GM21737 (cell line): ENCODE data around the gene CMIP.

ENCODE experiments used
- ATAC-seq: cut with Tn5 transposase; IDR thresholded peaks from one replicate; pipeline ENCODE4 v1.9.1; 2021; ENCODE audit warnings: mild to moderate bottlenecking, moderate library complexity; ENCODE audit not compliant: unreplicated experiment

Gene CMIP

DNA sequence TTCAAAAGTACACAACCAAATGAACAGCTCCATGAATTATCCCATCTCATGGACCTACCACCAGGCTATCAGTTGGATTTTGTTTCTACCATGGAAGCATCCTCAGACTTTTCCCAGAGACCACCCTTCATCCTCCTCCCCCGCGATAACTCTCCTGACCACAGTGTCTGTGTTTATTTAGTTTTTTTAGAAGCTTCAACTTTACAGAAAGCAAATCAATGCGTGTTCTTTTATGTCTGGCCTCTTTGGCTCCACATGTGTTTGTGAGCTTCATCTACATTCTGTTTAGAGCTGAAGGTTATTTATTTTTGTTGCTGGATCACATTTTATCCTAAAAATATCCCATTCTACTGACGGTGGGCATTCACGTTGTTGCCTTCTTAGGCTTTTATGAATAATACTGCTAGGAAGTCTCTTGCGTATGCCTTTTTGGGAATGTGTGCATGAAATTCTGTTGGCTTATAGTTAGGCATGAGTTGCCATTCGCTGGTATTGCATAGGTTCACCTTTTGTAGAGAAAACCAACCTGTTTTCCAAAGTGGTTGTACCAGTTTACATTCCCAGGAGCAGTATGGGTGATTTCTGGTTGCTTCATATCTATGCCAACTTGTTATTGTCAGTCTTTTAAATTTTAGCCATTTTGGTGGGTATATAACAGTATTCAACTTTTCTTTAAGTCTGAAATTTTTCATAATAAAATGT lies 83.0 kb downstream of the CMIP start:
- no peak for ATAC-seq

DNA sequence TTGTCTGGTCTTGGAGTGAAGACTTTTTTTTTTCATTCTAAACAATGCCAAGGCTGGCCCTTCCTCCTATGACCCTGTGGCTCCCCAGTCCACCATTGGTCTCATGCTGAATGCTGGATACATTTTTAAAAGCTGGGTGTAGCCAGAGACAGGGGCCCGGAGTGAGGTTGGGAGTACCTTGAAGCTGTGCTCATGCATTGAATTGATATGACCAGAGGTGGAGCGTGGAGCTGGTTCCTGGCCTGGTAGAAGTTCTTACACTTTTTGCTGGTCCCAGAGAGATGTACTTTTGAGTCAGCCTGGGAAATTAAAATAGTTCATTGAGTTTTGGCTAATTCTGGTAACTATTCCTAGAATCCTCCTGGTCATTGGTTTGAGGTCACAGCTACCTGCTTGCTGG lies 83.6 kb downstream of the CMIP start:
- ATAC-seq: no peak

DNA sequence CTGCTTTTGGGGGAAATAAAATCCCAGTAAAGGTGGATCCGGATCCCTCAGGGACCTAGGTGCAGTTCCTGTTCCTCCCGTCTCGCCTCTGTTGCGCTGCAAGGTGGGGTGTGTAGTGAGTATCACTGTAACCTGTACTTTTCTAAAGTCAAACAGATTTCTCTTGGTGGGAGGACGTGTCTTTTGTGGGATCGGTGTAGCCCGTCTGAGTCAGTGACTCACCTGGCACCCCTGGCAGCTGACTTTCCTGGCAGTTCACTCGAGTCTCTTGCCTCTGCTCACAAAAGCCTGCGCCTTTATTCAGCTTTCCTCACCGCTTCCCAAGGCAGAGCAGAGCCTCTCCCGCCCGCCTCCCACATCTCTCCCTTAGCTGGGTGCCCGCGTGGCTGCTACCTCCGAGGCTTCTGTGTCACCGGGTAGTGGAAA lies 85.7 kb downstream of the CMIP start:
- ATAC-seq: no peak

DNA sequence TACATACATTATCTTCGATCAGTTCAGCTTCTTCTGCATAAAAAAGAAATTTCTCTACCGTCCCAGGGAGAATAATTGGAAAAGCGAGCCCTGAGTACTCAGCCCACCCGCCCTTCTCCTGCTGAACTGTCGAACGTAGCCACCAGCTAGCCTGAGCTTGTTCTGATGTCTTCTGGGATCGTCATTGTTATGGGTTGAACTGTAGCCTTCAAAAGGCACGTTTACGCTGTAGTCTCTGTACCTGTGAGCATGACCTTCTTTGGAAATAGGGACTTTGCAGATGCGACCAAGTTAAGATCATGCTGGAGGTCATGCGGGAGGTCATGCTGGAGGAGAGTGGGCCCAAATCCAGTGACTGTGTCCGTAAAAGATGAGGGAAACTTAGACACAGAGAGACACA lies 86.2 kb downstream of the CMIP start:
- ATAC-seq: no peak

DNA sequence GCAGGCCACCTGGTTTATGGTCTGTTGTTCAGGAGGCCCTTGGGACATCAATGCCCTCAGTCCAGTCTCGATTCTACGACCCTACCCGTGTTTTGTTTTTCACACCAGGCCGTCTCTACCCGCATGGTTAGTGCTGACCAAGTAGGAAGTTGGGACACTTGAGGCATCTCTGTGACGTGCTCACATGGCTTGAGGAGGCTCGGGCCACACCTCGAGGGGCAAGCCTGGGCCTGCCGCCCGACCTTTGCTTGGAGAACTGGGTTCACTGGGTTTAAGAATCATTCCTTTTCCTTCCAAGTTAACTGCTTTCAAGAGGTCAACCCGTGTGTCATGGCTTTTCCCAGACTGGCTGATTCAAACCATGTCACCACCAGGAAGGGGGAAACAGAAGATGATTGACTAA lies 86.8 kb downstream of the CMIP start:
- ATAC-seq: no peak

DNA sequence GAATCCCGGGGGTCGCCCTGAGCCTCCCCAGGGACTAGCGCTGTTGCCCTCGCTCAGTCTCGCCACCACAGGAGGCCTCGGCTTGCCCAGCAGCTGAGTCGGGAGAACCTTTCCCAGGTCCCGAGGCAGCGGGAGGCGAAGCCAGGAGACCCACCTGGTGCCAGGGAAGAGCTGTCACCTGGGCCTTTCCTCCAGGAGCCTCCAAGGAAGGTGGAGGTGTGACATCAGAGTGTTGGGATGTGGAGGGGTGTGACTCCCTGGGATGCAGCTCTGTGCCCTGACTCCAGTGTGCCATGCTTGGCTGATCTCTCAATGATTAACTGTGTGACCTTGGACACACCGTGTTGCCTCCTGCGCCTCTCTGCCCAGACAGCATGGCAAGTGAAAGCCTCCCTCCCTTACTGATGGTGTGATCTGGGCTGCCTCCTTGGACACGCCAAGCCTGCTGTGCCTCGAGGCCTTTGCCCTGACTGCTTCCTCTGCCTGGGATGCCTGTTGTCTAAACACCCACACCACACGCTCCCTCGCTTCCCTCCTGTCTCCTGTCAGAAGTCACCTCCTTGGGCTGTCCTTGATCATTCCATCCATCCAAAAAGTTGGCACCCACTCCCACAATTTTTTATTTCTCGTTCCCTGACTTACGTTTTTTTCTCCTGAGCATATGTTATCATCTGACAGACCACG lies 88.0 kb downstream of the CMIP start:
- ATAC-seq: no peak

DNA sequence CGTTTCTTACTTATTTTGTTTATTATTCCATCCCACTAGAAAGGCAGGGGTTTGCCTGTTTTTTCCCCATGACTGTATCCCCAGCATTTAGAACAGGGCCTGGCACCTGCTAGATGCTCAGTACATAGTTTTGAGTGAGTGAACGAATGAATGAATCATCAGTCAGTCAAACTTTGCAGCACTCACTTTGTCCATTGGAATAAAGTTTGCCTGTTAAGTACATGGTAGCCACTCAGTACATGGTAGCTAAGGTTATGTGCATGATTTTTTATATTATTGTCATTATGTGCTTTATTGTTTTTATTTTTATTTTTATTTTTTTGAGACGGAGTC lies 88.5 kb downstream of the CMIP start:
- ATAC-seq: no peak

DNA sequence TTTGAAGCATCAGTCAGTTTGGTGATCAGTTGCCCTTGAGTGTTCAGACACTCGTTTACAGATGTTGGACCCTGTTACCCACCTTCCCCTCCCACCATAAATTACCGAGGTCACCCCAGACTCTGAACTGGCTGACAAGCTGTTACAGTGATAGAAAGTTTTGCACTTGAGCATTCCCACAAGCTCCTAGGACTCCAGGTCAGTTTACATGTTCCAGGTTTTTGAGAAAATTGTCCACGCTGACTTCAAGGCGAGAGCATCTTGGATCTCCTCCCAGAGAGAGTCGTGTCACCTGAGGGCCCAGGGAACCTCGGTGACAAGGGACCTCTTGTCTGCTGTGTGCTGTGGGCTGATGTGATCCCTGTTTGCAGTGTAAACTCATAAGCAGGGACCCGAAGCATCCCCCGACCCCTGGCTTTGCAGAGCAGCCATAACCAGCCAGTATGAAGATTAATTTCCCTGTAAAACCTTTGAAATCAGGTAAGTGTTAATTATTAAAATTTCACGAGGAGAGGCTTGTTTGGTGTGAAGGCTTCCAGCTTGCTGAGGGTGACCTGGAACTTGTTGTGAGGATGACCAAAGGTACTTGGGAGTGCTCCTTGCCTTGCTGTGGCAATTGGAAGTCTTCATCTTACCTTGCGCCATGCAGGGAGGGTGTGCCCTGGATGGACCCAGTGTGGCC lies 91.2 kb downstream of the CMIP start:
- no peak for ATAC-seq

DNA sequence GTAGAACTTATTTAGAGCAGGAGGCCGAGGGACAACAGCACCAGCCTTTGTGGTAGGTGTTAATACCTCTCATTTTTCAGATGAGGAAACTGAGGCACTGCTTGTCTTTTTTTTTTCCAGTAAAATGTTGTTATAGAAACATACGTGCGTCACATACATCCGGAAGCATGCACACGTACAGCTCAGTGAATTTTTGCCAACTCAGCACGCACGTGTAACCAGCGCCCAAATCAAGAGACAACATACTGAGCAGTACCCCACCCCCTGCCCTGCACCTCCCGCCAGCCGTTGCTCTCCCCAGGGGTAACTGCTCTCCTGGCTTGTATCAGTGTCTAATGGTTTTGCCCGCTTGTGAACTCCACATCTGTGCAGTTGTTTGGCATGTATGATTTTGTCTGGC lies 92.0 kb downstream of the CMIP start:
- ATAC-seq: no peak

DNA sequence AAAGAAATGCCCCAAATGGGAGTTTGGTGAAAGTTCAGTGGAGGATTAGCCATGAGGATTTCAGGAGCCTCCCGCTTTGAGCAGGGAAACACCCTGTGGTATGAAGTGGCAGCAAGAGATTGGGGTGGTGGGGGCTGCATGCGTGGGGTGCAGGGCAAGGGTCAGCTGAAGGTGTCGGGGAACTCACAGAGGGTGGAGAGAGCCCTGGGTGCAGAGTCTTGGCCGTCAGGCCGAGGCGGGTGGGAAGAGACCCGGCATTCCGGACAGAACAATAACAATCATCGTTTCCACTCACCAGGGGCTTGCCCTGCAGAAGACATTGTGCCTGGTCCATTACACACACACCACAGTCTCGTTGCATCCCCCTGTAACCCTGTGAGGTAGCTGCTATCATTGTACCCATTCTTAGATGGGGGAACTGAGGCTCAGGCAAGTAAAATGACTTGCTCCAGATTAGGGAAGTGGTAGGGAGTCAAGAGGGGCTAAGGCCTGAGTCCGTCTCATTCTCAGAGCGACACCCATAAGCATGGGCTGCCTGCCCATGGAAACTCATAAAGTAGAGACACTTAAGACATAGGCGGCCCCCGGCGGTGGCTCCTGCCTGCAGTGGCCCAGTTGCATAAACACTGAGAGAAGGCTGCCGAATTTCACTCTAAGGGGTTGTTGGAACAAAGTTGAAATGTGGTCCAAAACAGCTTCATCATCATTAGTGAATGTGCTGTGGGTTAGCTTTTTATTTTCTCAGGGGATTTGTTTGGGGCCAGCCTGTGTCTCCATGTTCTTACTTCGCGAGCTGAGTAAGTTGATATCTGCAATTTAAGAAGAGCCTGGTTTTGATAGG lies 93.3 kb downstream of the CMIP start:
- ATAC-seq: no peak

DNA sequence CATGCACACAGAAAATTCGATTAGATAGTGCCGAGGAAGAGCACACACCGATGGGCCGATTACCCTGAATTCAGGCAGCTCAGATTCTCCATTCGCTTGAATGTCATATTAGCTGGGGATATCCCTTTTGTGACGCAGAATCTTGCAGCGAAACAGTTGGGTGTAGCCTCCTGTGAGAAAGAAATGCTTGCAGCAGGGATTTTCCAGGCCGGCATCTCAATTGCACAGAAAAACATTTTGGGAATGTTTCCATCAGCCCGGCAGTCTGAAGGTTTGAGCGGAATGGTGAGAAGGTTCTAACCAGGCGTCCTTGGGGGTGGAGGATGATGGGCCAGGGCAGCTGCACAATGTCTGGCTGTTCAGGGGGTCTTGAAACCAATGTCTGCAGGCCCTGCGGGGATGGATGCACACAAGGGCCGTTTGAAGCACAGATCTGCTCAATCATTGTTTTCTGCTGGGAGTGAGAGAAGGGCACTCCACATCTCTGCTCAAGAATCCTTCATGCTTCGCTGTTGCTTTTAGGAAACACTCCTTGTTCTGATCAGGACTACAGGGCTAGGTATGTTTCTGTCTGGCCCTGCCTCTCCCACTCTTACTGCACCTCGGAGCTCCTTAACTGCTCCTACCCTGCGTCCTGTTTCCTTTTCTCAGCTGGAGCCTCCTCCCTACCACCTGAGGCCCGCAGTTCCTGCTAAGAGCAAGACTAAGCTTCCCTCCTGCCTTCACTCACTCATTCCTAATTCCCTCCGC lies 94.6 kb downstream of the CMIP start:
- no peak for ATAC-seq

DNA sequence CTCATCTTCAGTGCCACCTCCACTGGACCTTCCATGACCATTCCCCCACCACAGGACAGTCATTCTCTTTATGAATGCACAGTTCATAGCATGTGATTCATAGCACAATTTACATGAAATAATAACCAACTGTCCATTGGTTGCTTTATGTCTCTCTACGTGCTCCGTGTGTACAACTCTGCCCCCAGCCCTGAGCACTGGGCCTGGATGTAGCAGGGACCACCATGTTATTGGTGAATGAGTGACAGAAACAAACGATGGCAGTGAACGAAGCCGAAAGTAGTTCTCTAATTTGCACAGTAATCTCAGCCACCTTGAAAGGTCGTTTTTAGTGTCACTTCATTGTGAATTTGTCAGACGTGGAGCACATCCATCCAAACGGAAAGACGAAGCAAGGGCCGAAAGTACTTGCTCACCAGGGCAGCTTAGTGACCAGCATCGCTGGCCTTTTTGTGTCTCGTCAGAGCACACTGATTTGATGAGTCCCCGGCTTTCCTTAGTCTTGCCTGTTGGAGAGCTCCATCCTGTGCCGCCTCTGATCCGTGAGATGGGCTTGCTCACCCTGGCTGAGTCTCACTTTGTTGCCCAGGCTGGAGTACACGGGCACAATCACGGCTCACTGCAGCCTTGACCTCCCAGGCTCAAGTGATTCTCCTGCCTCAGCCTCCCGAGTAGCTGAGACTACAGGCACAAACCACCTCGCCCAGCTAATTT lies 95.3 kb downstream of the CMIP start:
- no peak for ATAC-seq

DNA sequence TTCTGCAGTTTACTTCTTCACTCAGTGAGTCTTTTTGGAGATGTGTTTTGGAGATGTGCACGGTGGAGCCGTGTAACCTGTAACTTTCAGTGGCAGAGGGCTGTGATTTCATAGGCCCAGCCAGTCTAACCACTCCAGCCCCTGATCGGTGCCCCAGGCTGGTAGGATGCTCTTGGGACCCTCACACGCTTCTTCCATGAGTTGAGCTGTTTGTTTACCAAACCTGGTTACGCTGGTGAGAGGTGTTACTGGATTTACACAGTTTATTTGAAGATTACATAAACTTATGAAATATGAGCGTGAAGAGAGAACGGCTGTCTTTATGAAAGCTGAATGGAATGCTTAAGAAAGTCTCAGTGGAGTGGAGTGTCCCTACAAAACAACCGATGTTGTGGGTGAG lies 96.7 kb downstream of the CMIP start:
- no peak for ATAC-seq

DNA sequence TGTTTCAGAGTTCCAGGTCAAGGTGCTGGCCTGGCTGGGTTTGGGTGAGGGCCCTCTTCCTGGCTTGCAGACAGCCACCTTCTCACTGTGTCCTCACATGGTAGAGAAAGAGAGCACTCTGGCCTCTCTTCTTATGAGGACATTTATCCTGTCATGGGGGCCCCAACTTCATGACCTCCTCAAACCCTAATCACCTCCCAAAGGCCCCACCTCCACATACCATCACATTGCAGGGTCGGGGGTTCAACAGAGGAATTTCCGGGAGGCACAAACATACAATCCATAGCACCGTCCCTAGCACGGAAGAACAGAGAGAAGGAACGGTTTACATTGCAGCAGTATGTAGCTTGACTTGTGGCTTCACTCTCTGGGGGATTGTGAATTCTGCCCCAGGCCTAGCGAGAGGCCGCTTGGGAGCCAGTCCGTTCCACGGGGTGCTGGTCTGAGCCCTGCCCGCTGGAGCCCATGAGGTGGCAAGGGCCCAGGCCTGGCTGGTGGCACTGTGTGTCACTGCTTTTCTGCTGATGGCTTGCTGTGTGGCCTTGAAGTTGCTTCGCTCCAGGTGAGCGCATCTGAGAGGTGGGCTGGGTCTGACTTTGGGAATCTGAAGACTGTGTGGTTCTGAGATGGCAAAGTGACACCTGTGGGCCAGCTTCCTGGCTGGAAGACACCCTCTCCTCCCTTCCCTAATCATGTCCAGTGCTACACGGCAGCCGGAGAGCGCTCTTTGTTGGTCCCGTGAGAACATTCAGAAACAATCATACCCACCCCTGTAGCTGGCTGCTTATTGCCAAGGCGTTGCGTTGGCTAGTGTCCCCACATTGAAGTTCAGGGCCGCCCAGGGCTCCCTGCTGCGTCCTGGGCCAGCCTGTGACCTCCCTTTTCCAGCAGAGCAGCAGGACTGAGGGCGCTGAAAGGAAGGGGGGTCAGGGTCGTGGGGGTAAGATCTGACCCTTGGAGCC lies 98.3 kb downstream of the CMIP start:
- no peak for ATAC-seq

DNA sequence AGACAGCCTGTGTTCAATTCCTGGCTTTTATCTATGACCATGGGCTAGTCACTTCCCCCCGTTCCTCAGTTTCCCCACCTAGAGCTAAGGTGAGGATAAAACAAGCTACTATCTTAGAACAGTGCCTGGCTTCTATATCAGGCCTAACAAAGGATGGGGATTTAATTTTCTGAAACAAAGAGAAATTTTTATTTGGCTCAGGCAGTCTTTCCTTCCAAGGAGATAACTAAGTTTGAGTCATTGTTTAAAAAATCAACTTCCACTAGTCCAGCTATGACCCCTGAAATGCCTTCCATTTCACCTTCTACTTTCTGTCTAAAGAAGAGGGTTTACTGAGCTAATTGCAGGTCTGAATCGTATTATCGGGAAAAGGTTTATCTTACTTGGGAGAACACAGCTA lies 99.0 kb downstream of the CMIP start:
- ATAC-seq: no peak

DNA sequence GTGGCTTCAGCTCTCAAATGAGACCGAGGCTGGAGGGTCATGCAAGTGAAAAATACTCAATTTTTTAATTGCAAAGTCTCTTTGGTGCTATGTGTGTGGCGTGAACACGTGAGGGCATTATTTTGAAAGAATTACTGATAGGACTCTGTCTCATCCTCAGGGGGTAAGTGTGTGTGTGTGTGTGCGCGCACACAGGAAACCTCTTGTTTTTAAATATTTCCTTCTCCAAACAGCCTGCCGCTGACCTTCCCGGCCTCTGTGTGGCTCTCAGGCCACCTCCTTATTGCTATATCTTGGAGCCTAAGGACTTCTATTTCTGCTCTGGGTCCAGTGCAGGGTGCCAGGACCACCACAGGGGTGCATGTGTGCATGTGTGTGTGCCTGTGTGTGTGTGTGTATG lies 99.7 kb downstream of the CMIP start:
- no peak for ATAC-seq

DNA sequence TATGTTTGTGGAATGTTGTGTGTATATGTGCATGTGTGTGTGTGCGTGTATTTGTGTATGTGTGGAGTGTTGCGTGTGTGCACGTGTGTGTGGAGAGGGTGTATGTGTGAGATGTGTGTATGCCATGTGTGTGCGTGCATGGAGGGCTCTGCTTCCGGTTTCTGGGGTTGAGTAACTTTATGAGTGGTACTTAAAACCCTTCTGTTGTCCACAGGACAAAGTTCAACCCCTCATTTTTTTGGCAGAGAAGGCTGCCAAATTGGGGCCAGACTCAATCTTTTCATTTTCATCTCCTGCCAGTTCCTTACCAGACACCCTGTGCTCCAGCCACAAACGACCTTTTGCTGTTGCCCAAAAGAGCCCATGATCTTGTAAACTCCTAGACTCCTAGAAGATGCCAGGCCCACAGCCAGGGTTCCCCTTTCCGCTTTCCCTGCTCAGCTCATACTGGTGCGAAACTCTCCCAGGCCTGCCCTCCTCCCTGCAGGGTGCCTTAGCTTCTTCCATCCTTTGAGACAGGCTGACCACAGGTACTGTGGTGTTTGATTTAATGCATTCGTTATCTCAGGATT lies 100.2 kb downstream of the CMIP start:
- no peak for ATAC-seq

DNA sequence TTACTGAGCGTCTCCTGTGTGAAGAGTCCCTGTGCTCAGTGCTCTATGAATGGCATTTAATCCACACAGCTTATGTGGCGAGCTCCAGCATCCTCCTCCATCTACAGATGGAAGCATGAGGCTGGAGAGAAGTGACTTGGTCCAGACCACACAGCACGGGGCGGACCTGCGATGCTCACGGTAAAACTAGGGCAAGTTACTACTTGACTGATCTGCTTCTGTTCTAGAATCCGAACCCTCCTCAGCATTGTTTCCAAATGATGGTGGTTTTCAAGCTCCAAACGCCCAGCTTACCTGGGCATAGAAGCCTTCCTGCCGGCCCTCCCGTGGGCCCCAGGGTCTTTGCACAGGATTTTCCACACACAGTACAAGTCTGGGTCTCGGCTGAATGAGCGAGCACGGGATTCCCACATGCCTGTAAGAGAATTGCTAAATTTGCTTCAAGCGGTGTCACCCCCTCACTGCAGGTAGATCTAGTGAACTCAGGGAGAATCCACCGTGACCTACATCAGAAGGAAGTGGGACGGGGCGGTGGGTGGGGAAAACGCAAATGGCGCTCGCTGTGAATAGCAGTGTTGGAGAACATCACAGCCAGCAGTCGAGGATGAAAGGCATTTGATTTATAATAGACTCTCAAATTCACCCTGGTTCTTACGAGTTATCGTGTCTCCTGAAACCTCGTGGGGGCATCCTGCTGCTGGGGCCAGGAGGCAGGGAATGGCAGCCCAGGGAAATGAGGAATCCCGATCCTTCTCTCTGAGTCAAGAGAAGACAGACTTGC lies 101.1 kb downstream of the CMIP start:
- ATAC-seq: no peak
